NOMO-1 (cell line): ENCODE results near the gene OR2W3.
"Not testable (repeated sequence)": the region's sequence is repeated elsewhere in the genome, so short reads cannot be mapped to it uniquely, and the experiment has no call there.

Experiments used
- DNase-seq, 2 experiments: peaks; one replicate each; lab custom pipeline; 2025; ENCODE audit not compliant: unreplicated experiment in 2 of 2; lab: John Stamatoyannopoulos, UW

Gene OR2W3

GRCh38 chr1:247914941-247915662, 19.7 kb downstream of the OR2W3 start:
- DNase-seq: no peak

- no peak for DNase-seq
Measured at GRCh38 chr1:247919952-247920351, 24.6 kb downstream of the OR2W3 start, which contains the start of gene OR2T8. Gene OR2T8, plus strand, starts transcription at chr1:247920252. Its CDS starts 766 bp downstream, at chr1:247921018.

DNA sequence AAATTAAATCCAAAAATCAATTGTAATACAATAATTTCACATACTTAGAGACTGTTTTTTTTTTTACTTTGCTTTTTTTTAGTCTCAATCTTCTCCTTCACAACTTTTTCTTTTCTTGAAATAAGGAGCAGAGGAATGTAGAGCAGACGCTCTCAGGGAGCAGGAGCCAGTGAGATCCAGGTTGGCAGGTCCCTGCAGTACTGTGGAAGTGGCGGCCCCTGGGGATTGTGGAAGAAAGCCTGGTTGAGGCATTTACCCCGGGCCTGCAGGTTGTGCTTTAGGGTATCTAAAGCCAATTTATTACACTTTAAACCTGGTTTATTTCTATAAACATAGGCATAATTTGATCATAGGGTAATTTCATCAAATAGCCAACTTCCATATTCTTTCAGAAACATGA, 28.6 kb downstream of the OR2W3 start:
- DNase-seq: no peak

DNA sequence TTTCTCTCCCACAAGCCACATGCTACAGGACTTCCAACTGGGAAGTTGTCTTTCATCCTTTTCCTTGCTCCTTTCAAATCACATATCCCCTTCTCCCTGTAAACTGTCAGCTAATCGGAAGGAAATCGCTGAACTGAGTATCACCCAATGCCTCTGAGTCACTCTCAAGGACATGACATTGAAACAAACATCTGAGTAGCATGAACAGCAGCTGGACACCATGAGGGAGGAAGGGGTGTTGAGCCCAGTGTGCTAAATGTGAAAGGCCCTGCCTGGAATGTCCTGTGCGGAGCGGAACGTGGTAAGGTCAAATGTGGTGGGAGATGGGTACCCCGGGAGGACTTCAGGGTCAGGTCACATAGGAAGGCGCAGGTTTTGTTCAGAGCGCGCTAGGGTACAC, 29.5 kb downstream of the OR2W3 start, which contains the start of gene OR2AJ1:
TSS of gene OR2AJ1 (plus strand) at position 22 of the 400 bp plus-strand sequence. CDS start 8,880 bp downstream, outside the sequence.
- no peak for DNase-seq

DNA sequence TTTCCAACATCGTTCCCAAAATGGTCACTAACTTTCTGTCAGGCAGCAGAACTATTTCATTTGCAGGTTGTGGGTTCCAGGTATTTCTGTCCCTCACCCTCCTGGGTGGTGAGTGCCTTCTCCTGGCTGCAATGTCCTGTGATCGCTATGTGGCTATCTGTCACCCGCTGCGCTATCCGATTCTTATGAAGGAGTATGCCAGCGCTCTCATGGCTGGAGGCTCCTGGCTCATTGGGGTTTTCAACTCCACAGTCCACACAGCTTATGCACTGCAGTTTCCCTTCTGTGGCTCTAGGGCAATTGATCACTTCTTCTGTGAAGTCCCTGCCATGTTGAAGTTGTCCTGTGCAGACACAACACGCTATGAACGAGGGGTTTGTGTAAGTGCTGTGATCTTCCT, 38.6 kb downstream of the OR2W3 start:
- DNase-seq: no peak

- DNase-seq: no peak
Measured at GRCh38 chr1:247935781-247936180, 40.4 kb downstream of the OR2W3 start.

GRCh38 chr1:247936415-247936814, 41.0 kb downstream of the OR2W3 start:
- DNase-seq: no peak

DNA sequence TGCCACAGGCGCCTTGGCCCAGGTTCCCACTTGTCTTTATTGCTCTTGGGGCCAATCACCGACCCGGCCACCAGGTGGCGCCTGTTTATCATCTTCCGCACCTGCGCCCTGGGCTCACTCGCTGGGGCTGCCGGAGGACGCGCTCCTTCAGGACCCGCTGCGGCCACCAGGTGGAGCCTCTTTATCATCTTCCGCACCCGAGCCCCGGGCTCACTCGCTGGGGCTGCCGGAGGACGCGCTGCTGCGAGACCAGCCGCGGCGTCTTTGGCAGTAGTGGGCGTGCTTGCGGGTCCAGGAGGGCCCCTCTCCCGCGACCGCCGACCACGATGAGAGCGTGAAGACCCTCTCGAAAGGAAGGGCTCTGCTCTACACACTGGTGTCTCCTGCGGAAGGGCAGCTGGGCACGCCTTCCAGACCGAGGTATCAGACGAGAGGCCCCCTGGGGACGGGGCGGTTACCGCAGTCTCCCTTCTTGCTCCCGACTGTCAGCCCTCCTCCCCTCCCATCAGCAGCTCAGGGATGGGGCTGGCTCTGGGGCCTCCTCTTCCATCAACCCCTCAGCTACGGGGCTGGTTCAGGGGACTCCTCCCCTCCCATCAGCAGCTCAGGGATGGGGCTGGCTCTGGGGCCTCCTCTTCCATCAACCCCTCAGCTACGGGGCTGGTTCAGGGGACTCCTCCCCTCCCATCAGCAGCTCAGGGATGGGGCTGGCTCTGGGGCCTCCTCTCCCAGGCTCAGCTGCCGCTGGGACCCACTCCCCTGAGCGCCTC, 41.8 kb downstream of the OR2W3 start:
- not testable (repeated sequence) for DNase-seq

DNA sequence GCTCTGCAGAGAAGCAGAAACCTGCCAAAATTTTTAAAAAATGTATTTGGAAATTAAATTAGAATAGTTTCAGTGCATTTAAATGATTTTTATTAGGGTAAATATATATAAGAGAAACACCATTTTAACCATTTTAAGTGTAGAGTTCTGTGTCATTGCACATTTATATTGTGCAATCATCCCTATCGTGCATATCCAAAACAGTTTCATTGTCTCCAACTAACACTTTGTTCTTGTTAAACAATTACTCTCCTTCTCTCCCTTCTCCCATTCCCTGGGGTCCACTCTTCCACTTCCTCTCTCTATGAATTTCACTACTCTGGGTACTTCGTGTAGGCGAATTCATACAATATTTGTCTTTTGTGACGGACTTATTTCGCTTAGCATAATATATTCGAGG, 47.2 kb downstream of the OR2W3 start:
- DNase-seq: no peak
